ENCODE results near the gene NMB.
"Not testable (repeated sequence)": the region's sequence is repeated elsewhere in the genome, so short reads cannot be mapped to it uniquely, and the experiment has no call there.

Gene NMB

GRCh38 chr15:84654689-84655453 is 3.1 kb downstream of the NMB start:
- DNase-seq, result peak; percentile 62

GRCh38 chr15:84653910-84654688 is 3.9 kb downstream of the NMB start, which contains the start of gene WDR73:
TSS of gene WDR73 (minus strand) at chr15:84654283. CDS start at chr15:84654274, 9 bp downstream.
- peak; percentile 88 for DNase-seq

- DNase-seq, result no peak
Observed at GRCh38 chr15:84653584-84653909, 4.5 kb downstream of the NMB start.

GRCh38 chr15:84649706-84650105 is 8.3 kb downstream of the NMB start:
- DNase-seq, result no peak

- no peak for DNase-seq
Observed at GRCh38 chr15:84648539-84648938, 9.5 kb downstream of the NMB start.

- no peak for DNase-seq
Observed at GRCh38 chr15:84647726-84648125, 10.3 kb downstream of the NMB start.

GRCh38 chr15:84645997-84646396 is 12.0 kb downstream of the NMB start:
- DNase-seq, result no peak

GRCh38 chr15:84645496-84645895 is 12.5 kb downstream of the NMB start:
- DNase-seq, result no peak

GRCh38 chr15:84643838-84644237 is 14.2 kb downstream of the NMB start:
- DNase-seq, result no peak

GRCh38 chr15:84642640-84643039 is 15.4 kb downstream of the NMB start:
- DNase-seq, result not testable (repeated sequence)

GRCh38 chr15:84641871-84642270 is 16.1 kb downstream of the NMB start:
- not testable (repeated sequence) for DNase-seq

GRCh38 chr15:84638103-84638502 is 19.9 kb downstream of the NMB start:
- DNase-seq, result no peak

- no peak for DNase-seq
Observed at GRCh38 chr15:84634228-84634837, 23.7 kb downstream of the NMB start.

- DNase-seq, result peak; percentile 47
Observed at GRCh38 chr15:84633311-84634227, 24.4 kb downstream of the NMB start.

- DNase-seq, result no peak
Observed at GRCh38 chr15:84631706-84632272, 26.2 kb downstream of the NMB start.

- DNase-seq, result no peak
Observed at GRCh38 chr15:84629033-84629432, 29.0 kb downstream of the NMB start.

GRCh38 chr15:84625123-84625522 is 32.9 kb downstream of the NMB start:
- no peak for DNase-seq

GRCh38 chr15:84624359-84624758 is 33.6 kb downstream of the NMB start:
- no peak for DNase-seq

- no peak for DNase-seq
Observed at GRCh38 chr15:84621358-84621979, 36.5 kb downstream of the NMB start.

- no peak for DNase-seq
Observed at GRCh38 chr15:84620626-84621025, 37.4 kb downstream of the NMB start.

- no peak for DNase-seq
Observed at GRCh38 chr15:84616235-84616634, 41.8 kb downstream of the NMB start.

- no peak for DNase-seq
Observed at GRCh38 chr15:84611631-84612030, 46.4 kb downstream of the NMB start.
